ENCODE measurements around the gene PMPCA. TPM values are rescaled to one million over a fixed set of nuclear protein-coding genes. Genes with fewer than 3 reads are reported as not detected.

The PMPCA gene
- total RNA-seq, 1 donor from 2014 or later: 86.6 TPM

GRCh38 chr9:136459425-136459824 lies 49.0 kb downstream of the PMPCA start:
- Mint-ChIP-seq H3K4me1 (no peaks in the 10 kb centered on the region), H3K36me3 (ENCODE audit: low read depth) (peaks cover 8% of the 10 kb centered on the region), H3K9me3 (no peaks in the 10 kb centered on the region), H3K27ac (ENCODE audit: unreplicated experiment) (no peak overlapping the region), H3K27me3 (ENCODE audit: low read depth) (no peaks in the 10 kb centered on the region), H3K4me3 (no peak overlapping the region)
- DNase-seq (ENCODE audit: low read depth, low spot score): no peak
- TF ChIP-seq CTCF (conservative IDR thresholded peaks at IDR 0.05): no peak

GRCh38 chr9:136460772-136461325 lies 50.4 kb downstream of the PMPCA start:
- no peak overlapping the region for H3K27ac Mint-ChIP-seq (ENCODE audit: unreplicated experiment)
- no peak overlapping the region for H3K4me3 Mint-ChIP-seq
- no peaks in the 10 kb centered on the region for H3K9me3 Mint-ChIP-seq
- H3K36me3 Mint-ChIP-seq (ENCODE audit: low read depth): peaks cover 11% of the 10 kb centered on the region
- TF ChIP-seq CTCF (conservative IDR thresholded peaks at IDR 0.05): no peak
- no peaks in the 10 kb centered on the region for H3K27me3 Mint-ChIP-seq (ENCODE audit: low read depth)
- DNase-seq (ENCODE audit: low read depth, low spot score): no peak
- no peaks in the 10 kb centered on the region for H3K4me1 Mint-ChIP-seq

- H3K36me3 Mint-ChIP-seq (ENCODE audit: low read depth): peaks cover 14% of the 10 kb centered on the region
- no peak overlapping the region for H3K27ac Mint-ChIP-seq (ENCODE audit: unreplicated experiment)
- no peak for DNase-seq (ENCODE audit: low read depth, low spot score)
- no peaks in the 10 kb centered on the region for H3K27me3 Mint-ChIP-seq (ENCODE audit: low read depth)
- H3K4me1 Mint-ChIP-seq: no peaks in the 10 kb centered on the region
- H3K4me3 Mint-ChIP-seq: no peak overlapping the region
- H3K9me3 Mint-ChIP-seq: no peaks in the 10 kb centered on the region
- no peak for TF ChIP-seq CTCF (conservative IDR thresholded peaks at IDR 0.05)
These were observed 52.2 kb downstream of the PMPCA start for GRCh38 chr9:136462664-136463063.

- no peak for DNase-seq (ENCODE audit: low read depth, low spot score)
These were observed 53.1 kb downstream of the PMPCA start for GRCh38 chr9:136463578-136463977.

GRCh38 chr9:136464241-136464640 lies 53.8 kb downstream of the PMPCA start:
- DNase-seq (ENCODE audit: low read depth, low spot score): no peak
- no peaks in the 10 kb centered on the region for H3K9me3 Mint-ChIP-seq
- H3K36me3 Mint-ChIP-seq (ENCODE audit: low read depth): peaks cover 10% of the 10 kb centered on the region
- no peak for TF ChIP-seq CTCF (conservative IDR thresholded peaks at IDR 0.05)
- H3K4me3 Mint-ChIP-seq: no peak overlapping the region
- no peak overlapping the region for H3K27ac Mint-ChIP-seq (ENCODE audit: unreplicated experiment)
- no peaks in the 10 kb centered on the region for H3K27me3 Mint-ChIP-seq (ENCODE audit: low read depth)
- no peaks in the 10 kb centered on the region for H3K4me1 Mint-ChIP-seq

More at GRCh38 chr9:136463578-136463977, 53.1 kb downstream of the PMPCA start:
- no peak for TF ChIP-seq CTCF (conservative IDR thresholded peaks at IDR 0.05)
- no peak overlapping the region for H3K27ac Mint-ChIP-seq (ENCODE audit: unreplicated experiment)
- peaks cover 14% of the 10 kb centered on the region for H3K36me3 Mint-ChIP-seq (ENCODE audit: low read depth)
- no peaks in the 10 kb centered on the region for H3K27me3 Mint-ChIP-seq (ENCODE audit: low read depth)
- no peaks in the 10 kb centered on the region for H3K4me1 Mint-ChIP-seq
- H3K4me3 Mint-ChIP-seq: no peak overlapping the region
- no peaks in the 10 kb centered on the region for H3K9me3 Mint-ChIP-seq

All from neural crest cell (in vitro differentiated cells).